NOMO-1 (cell line): ENCODE measurements around the gene FOXD4L3.
"Not testable (repeated sequence)": the region's sequence is repeated elsewhere in the genome, so short reads cannot be mapped to it uniquely, and the experiment has no call there.

Source experiments
- DNase-seq, 2 experiments: peaks; one replicate each; lab custom pipeline; 2025; ENCODE audit not compliant: unreplicated experiment in 2 of 2; lab: John Stamatoyannopoulos, UW

The FOXD4L3 gene

DNA sequence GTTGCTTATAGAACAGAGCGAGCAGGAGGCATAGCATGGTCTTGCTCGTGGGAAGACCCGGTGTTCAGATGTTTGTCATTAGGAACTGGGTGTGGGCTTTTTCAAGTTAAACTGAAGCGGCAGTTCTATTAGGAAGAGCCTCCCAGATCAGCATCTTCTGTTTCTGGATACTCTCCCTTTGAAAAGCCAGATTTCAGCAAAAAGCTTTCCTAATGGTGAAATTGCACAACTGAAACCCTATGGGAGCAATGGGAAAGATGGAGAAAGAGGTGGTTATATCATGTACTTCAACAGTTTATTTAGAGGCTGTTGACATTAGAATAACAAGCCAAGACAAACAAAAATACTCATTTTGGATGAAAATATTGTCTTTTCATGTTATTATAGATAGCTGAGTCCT is 41.3 kb downstream of the FOXD4L3 start:
- DNase-seq = not testable (repeated sequence)

DNA sequence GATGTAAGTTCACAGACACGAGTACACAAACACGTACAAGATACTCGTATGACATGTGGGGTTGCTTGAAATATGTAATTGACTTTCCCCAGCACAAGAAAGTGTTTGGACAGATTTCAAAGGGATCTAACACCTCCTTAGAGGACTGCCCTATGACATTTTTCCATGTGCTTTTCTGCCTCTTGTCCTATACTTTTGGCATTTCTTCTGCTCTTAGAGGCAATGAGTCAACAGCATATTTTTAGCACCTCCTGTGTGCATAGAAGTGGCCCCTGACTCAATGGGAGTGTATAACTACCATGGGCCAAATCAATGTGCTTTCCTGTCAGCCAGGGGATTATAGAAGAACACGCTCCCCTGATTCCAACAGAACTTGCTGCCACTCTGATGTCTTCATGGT is 49.0 kb downstream of the FOXD4L3 start:
- DNase-seq = not testable (repeated sequence)
